NOMO-1 (cell line): ENCODE results near the gene FKBP6.
"Not testable (repeated sequence)": the region's sequence is repeated elsewhere in the genome, so short reads cannot be mapped to it uniquely, and the experiment has no call there.

Experiments used
- DNase-seq, 2 experiments: peaks; one replicate each; lab custom pipeline; 2025; ENCODE audit not compliant: unreplicated experiment in 2 of 2; lab: John Stamatoyannopoulos, UW

Gene FKBP6

DNA sequence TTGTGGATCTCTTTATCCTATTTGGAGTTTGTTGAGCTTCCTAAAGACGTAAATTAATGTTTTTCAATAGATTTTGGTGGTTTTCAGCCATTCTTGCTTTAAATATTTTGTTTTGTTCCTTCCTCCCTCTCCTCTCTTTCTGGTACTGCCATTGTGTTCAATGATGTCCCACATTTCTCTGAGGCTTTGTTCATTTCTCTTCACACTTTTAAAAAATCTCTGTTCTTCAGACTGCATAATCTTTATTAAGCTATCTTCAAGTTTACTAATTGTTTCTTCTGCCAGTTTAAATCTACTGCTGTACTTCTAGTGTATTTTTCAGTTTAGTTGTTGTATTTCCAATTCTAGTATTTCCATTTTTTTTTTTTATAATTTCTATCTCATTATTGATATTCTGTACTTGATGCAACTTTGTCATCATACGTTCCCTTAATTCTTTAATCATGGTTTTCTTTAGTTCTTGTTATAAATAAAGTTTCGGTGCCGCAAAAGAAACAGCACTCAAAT is 60.0 kb downstream of the FKBP6 start:
- DNase-seq: no peak

DNA sequence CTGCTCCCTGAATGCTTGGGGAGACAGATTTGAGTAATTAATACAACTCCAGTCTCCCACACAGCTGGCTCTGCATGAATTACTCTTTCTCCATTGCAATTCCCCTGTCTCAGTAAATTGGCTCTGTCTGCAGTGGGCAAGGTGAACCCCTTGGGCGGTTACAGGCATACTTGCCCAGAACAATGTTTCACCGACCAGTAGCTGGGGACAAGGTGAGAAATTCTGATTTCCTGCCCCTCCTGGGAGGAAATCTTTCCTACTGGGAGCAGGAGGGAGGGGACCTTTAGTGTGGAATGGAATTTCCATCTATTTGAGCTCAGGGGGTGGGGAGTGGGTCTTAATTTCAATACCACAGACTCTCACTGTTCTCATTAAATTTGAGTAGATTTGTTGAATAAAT is 63.4 kb downstream of the FKBP6 start:
- DNase-seq: no peak

DNA sequence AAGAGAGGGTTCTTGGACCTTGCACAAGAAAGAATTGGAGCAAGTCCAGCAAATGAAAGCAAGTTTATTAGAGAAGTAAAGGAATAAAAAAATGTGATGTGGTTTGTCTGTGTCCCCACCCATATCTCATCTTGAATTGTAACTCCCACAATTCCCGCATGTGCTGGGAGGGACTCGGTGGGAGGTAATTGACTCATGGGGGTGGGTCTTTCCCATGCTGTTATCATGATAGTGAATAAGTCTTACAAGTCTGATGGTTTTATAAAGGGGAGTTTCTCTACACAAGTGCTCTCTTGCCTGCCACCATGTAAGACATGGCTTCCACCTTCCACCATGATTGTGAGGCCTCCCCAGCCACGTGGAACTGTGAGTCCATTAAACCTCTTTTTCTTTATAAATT is 66.5 kb downstream of the FKBP6 start:
- DNase-seq: no peak

DNA sequence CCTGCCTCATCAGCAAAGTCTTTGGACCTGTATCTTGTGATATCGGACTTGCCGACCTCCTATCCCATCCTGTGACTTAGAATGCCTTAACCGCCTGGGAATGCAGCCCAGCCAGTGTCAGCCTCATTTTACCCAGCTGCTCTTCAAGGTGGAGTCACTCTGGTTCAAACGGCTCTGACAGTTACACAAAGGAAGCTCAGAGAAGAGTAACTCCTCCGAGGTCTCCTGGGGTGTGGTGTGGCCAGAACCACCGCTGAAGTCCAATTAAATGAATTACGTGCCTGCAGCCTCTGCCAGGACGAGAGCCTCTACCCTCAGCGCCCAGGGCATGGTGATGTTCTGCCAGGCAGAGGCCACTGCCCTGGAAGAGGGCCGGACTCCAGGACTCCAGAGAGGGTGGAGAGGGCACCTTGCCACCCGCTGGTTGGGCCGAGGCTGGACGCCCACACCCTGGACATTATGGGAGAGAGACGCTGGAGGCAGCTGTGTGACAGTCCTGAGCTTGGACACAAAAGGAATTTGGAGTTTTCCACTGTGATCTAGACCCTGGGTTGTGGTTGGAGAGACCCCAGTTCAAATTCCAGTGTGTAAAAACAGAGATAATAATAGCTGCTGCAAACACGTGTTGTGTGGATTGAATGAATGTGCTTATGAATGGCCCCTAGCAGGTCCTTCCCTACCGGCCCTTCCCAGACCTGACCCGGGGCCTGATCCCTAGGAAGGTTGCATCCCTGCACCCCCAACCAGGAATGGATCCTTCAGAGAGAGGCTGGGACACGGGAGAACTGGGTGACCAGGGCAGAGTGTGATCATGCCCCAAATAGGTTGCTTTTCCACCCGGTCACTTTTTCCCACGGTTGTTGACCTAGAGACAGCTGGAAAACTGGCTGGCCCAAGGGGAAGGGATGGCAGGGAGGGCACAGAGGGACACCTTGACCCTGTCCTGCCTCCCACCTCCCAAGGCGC is 67.9 kb downstream of the FKBP6 start:
- DNase-seq: no peak

DNA sequence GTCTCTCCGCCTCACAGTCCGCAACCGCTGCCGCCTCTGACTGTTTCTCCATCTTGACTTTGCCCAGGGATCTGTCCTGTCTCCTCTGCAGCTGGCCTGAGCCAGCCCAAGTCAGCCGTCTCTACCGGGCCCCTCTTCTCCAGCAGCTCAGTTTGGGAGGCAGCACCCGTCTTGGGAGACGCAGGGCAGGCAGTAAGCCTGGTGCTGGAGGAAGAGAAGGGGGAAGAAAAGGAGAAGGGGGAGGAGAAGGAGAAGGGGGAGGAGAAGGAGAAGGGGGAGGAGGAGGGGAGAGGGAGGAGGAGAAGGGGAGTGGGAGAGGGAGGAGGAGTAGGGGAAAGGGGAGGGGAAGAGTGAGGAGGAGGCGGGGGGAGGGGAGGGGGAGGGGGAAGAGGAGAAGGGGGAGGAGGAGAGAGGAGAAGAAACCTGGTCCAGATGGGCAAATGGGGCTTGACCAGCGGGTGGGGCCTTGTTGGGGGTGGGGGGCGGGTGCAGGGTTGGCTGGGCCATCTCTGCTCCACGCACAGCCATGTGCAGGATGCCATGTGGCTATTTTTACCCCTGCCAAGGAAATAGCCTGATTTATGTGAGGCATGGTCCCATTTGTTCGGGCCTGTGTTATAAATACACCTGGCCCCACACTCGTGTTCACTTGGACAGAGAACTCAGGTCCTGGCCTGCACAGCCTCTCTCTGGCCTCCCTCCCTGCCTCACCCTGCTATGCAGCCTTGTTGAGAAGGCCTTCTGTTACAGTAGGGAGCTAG is 69.7 kb downstream of the FKBP6 start:
- DNase-seq: no peak

DNA sequence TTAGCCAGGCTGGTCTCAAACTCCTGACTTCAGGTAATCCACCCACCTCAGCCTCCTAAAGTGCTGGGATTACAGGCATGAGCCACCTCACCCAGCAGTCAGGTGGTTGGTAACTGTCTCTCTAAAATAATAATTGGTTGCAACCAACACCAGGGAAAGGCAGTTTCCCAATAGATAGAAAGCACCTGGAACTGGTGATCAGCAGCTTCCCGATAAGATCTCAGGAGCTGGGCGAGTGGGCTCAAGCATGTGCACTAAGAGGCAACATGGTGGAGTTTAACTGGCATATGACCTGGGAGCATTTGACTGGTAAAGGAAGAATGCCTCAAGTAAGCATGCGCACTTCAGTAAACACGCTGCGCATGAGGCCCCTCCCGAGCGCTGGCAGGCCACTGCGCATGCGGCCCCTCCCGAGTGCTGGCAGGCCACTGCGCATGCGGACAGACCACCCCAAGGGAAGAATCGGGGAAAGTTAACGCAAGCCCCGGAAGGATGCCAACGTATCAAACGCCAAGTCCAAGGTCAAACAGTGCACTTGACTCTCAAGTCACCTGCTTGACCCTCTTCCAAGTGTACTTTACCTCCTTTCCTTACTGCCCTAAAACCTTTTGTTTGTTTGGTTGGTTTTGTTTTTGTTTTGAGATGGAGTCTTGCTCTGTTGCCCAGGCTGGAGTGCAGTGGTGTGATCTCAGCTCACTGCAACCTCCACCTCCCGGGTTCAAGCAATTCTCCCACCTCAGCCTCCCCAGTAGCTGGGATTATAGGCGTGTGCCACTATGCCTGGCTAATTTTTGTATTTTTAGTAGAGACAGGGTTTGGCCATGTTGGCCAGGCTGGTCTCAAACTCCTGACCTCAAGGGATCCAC is 71.5 kb downstream of the FKBP6 start:
- not testable (repeated sequence) for DNase-seq

DNA sequence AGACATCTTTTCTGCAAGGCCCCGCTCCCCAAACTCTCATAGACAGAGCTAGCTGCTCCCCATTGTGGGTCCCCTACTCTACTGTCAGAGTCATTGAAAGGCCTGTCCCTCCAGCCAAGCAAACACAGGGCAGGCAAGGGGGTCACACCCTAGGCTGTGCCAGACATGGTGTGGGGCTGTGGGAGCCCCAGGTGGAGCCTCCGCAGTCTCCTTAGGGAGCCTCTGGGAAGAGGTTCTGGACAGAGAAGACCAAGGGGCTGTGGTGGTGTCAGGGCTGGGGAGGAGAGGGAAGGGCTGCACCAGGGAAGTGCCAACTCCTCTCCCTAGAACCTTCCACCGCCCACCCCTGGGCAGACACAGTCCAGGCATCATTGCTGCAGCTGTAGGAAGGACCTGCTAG is 76.9 kb downstream of the FKBP6 start:
- not testable (repeated sequence) for DNase-seq
